HCT116 (cell line): ENCODE data around the gene CRYBA4.

Experiments used
- CEBPB ChIP-seq: IDR thresholded peaks from 2 replicates; pipeline ENCODE4 v1.6.1; 2012; ENCODE audit warnings: low read depth
- JUND ChIP-seq: IDR thresholded peaks from 2 replicates; pipeline ENCODE4 v1.6.1; 2012
- POLR2A ChIP-seq: IDR thresholded peaks from 2 replicates; pipeline ENCODE4 v1.7.0; 2011; ENCODE audit warnings: borderline replicate concordance; ENCODE audit not compliant: insufficient read depth, insufficient read length; ENCODE audit errors: extremely low read depth
- SP1 ChIP-seq: IDR thresholded peaks from 2 replicates; pipeline ENCODE4 v1.6.1; 2012; ENCODE audit warnings: low read depth
- TF ChIP-seq, protein P1 (sequence below), 3 experiments: fragments of 200-600 bp in 1 of 3; sonication (generic) in 1 of 3; IDR thresholded peaks in 2 of 3; conservative IDR thresholded peaks in 1 of 3; 2 replicates each; pipeline ENCODE4 v1.5.1; 2012 to 2017; ENCODE audit warnings: low read depth in 2 of 3, low read length in 2 of 3, antibody characterized with exemption in 1 of 3, borderline replicate concordance in 1 of 3, control low read depth in 1 of 3, mild to moderate bottlenecking in 1 of 3, mixed read lengths in 1 of 3, mixed run types in 1 of 3, moderate library complexity in 1 of 3; ENCODE audit not compliant: insufficient read depth in 1 of 3

DNA sequence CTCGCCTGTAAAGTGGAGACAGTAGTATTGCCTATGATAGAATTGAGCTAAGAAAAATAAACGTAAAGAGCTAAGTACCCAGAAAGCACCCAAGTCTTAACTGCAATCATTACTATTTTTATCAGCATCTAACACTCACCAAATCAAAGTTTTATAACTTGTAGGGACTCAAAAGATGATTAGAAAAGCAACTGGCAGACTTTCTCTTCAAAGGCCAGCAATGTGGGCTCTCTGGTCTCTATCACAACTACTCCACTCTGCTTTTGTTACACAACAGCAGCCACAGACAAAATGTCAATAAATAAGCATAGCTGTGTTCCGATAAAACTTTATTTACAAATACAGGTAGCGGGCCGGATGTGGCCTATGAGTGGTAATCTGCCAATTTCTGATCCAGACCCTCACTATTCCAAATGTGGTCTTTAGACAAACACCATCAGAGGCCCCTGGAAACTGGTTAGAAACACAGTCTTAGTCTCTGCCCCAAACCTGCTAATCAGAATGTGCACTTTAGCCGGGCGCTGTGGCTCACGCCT lies 40.1 kb upstream of the CRYBA4 start:
- TF ChIP-seq, protein P1, sequence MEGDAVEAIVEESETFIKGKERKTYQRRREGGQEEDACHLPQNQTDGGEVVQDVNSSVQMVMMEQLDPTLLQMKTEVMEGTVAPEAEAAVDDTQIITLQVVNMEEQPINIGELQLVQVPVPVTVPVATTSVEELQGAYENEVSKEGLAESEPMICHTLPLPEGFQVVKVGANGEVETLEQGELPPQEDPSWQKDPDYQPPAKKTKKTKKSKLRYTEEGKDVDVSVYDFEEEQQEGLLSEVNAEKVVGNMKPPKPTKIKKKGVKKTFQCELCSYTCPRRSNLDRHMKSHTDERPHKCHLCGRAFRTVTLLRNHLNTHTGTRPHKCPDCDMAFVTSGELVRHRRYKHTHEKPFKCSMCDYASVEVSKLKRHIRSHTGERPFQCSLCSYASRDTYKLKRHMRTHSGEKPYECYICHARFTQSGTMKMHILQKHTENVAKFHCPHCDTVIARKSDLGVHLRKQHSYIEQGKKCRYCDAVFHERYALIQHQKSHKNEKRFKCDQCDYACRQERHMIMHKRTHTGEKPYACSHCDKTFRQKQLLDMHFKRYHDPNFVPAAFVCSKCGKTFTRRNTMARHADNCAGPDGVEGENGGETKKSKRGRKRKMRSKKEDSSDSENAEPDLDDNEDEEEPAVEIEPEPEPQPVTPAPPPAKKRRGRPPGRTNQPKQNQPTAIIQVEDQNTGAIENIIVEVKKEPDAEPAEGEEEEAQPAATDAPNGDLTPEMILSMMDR (IDR thresholded peaks at IDR 0.05 in 2 of 3, conservative IDR thresholded peaks at IDR 0.05 in 1 of 3; ENCODE audit: borderline replicate concordance in 1 of 3, insufficient read depth in 1 of 3, low read depth in 2 of 3, low read length in 2 of 3), result no peak
- TF ChIP-seq SP1 (no peak), CEBPB (no peak), JUND (no peak), POLR2A (no peak)
